Measurements from ENCODE around the gene OR52M1.

DNA sequence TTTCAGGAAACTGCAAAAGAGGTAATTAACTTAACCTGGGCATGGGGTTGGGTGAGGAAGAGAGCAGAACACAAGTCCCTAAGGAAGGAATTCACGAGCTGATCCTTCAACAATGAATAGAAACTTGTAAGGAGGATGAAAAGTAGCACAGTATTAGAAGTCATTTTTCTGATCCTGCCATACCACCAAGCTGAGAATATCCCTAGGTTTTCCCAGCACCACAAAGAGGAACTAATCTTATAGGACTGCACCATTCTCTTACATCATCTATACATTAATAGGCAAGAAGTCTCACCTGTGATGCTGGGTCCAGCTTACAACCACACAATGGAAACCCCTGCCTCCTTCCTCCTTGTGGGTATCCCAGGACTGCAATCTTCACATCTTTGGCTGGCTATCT lies 48.7 kb downstream of the OR52M1 start, which contains the start of gene OR52I1:
- TF ChIP-seq, protein P1, sequence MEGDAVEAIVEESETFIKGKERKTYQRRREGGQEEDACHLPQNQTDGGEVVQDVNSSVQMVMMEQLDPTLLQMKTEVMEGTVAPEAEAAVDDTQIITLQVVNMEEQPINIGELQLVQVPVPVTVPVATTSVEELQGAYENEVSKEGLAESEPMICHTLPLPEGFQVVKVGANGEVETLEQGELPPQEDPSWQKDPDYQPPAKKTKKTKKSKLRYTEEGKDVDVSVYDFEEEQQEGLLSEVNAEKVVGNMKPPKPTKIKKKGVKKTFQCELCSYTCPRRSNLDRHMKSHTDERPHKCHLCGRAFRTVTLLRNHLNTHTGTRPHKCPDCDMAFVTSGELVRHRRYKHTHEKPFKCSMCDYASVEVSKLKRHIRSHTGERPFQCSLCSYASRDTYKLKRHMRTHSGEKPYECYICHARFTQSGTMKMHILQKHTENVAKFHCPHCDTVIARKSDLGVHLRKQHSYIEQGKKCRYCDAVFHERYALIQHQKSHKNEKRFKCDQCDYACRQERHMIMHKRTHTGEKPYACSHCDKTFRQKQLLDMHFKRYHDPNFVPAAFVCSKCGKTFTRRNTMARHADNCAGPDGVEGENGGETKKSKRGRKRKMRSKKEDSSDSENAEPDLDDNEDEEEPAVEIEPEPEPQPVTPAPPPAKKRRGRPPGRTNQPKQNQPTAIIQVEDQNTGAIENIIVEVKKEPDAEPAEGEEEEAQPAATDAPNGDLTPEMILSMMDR (conservative IDR thresholded peaks at IDR 0.05; ENCODE audit: low read length) = no peak
- TF ChIP-seq EZH2phosphoT487 (IDR thresholded peaks at IDR 0.05; ENCODE audit: borderline replicate concordance, low read depth, low read length) = no peak
